Left lung (tissue), 10 donors: ENCODE data around the gene AP3S2. TPM values are rescaled to one million over a fixed set of nuclear protein-coding genes. Genes with fewer than 3 reads are reported as not detected.
"Not testable (repeated sequence)": the region's sequence is repeated elsewhere in the genome, so short reads cannot be mapped to it uniquely, and the experiment has no call there.

Experiments
- ATAC-seq: fragments of 200-7000 bp; cut with Tn5 transposase; one replicate; pipeline ENCODE4 v1.9.1; 2020; ENCODE audit warnings: moderate library complexity
- DNase-seq, 4 donors: peaks; one replicate each; pipeline ENCODE4 v3.0.0-alpha.2; 2013 to 2020
- H3K27ac ChIP-seq, 2 donors: fragments of 200-600 bp; sonication (generic) in 1 of 2; one replicate each; pipeline versions ENCODE4 v1.5.0 to v1.8.0; 2020 to 2021
- H3K27me3 ChIP-seq, 2 donors: fragments of 200-600 bp; sonication (generic) in 1 of 2; one replicate each; pipeline versions ENCODE4 v1.5.0 to v1.8.0; 2020 to 2021
- H3K36me3 ChIP-seq, 2 donors: fragments of 200-600 bp; sonication (generic) in 1 of 2; one replicate each; pipeline versions ENCODE4 v1.5.0 to v1.8.0; 2020 to 2021
- H3K4me1 ChIP-seq, 2 donors: fragments of 200-600 bp; one replicate each; pipeline ENCODE4 v1.8.0; 2021
- H3K4me3 ChIP-seq, 2 donors: fragments of 200-600 bp; sonication (generic) in 1 of 2; one replicate each; pipeline versions ENCODE4 v1.5.0 to v1.8.0; 2020 to 2021; ENCODE audit warnings: mild to moderate bottlenecking in 1 of 2
- H3K9me3 ChIP-seq, 2 donors: fragments of 200-600 bp; sonication (generic) in 1 of 2; one replicate each; pipeline versions ENCODE4 v1.5.0 to v1.8.0; 2020 to 2021
- CTCF ChIP-seq, 2 donors: fragments of 200-600 bp; sonication (generic) in 1 of 2; IDR thresholded peaks; one replicate each; pipeline versions ENCODE4 v1.5.0 to v1.8.0; 2021; ENCODE audit warnings: antibody characterized with exemption in 2 of 2
- intact Hi-C, 2 donors: fragments of 100-400 bp; cut with DNase I; formaldehyde crosslinking; loops; one replicate each; pipeline versions ENCODE4 v1.11.2 to v1.14.2; 2022
- polyA plus RNA-seq, 6 donors: library from polyadenylated mRNA; unstranded; fragments of 120-200 nt; gene quantifications; one replicate each; pipeline ENCODE4 v1.2.1, GENCODE V29; 2013; ENCODE audit not compliant: insufficient read length in 6 of 6
- total RNA-seq, 2 donors: library from RNA; stranded (reverse); fragmentation: NEBNext Ultra II Directional; extraction: Animal tissue kit (Norgen Biotek cat#: 25700); gene quantifications; one replicate each; pipeline ENCODE4 v1.2.1, GENCODE V29; 2021
- donor health status: DM: no; HTN: yes; CAD: no.
- donor health status: DM: no; HTN: no; CAD: no.

AP3S2 gene
- total and polyA plus RNA-seq, 8 donors, result 27.1 to 39.5 (median 33.7) TPM

- intact Hi-C loops, result no loop called here
- Histone ChIP-seq H3K9me3 (no peaks in the 10 kb centered on the region), H3K4me3 (no peak overlapping the region), H3K4me1 (peaks cover 0 to 11% of the 10 kb centered on the region in 2 donors), H3K36me3 (peaks cover 4 to 82% of the 10 kb centered on the region in 2 donors), H3K27me3 (no peaks in the 10 kb centered on the region), H3K27ac (no peak overlapping the region)
- no peak for ATAC-seq
- TF ChIP-seq CTCF (IDR thresholded peaks at IDR 0.05), result no peak
- DNase-seq, result no peak
Measured at GRCh38 chr15:89885611-89886010, 8.2 kb downstream of the AP3S2 start.

GRCh38 chr15:89885179-89885578, 8.6 kb downstream of the AP3S2 start:
- peaks cover 0 to 11% of the 10 kb centered on the region in 2 donors for H3K4me1 ChIP-seq
- ATAC-seq, H3K27me3 ChIP-seq, H3K9me3 ChIP-seq, intact Hi-C loops, DNase-seq, H3K4me3 ChIP-seq: not testable (repeated sequence)
- H3K36me3 ChIP-seq, result peaks cover 4 to 84% of the 10 kb centered on the region in 2 donors
- H3K27ac ChIP-seq, result peak overlapping the region in 1 of 2 donors; percentile 68

- Histone ChIP-seq H3K27ac (peak overlapping the region in 1 of 2 donors; percentile 68), H3K4me3 (no peak overlapping the region), H3K4me1 (peaks cover 0 to 11% of the 10 kb centered on the region in 2 donors), H3K9me3 (no peaks in the 10 kb centered on the region), H3K36me3 (peaks cover 4 to 92% of the 10 kb centered on the region in 2 donors), H3K27me3 (no peaks in the 10 kb centered on the region)
- intact Hi-C loops, result no loop called here
- ATAC-seq (no peak), DNase-seq (no peak)
- TF ChIP-seq CTCF (IDR thresholded peaks at IDR 0.05), result no peak
Measured at GRCh38 chr15:89883518-89883917, 10.3 kb downstream of the AP3S2 start.

- DNase-seq, result no peak
- H3K36me3 ChIP-seq, result peaks cover 0 to 77% of the 10 kb centered on the region in 2 donors
- intact Hi-C loops, result no loop called here
- no peak for ATAC-seq
- no peaks in the 10 kb centered on the region for H3K9me3 ChIP-seq
- H3K27me3 ChIP-seq, result no peaks in the 10 kb centered on the region
- no peak for TF ChIP-seq CTCF (IDR thresholded peaks at IDR 0.05)
- H3K4me3 ChIP-seq, result no peak overlapping the region
- H3K27ac ChIP-seq, result no peak overlapping the region
- H3K4me1 ChIP-seq, result peaks cover 0 to 29% of the 10 kb centered on the region in 2 donors
Measured at GRCh38 chr15:89880727-89881126, 13.1 kb downstream of the AP3S2 start.

GRCh38 chr15:89878323-89878722, 15.5 kb downstream of the AP3S2 start:
- H3K4me1 ChIP-seq, result peaks cover 0 to 29% of the 10 kb centered on the region in 2 donors
- H3K27me3 ChIP-seq, result no peaks in the 10 kb centered on the region
- no peaks in the 10 kb centered on the region for H3K9me3 ChIP-seq
- ATAC-seq (no peak), DNase-seq (no peak)
- no peak overlapping the region for H3K4me3 ChIP-seq
- peaks cover 0 to 57% of the 10 kb centered on the region in 2 donors for H3K36me3 ChIP-seq
- H3K27ac ChIP-seq, result peak overlapping the region in 1 of 2 donors; percentile 75
- no peak for TF ChIP-seq CTCF (IDR thresholded peaks at IDR 0.05)
- intact Hi-C loops, result loop anchor here in 1 of 2 donors (5.0 kb wide), 1 partner anchor 116 kb away; no protein-coding TSS in a partner anchor

GRCh38 chr15:89877083-89877425, 16.7 kb downstream of the AP3S2 start:
- no peaks in the 10 kb centered on the region for H3K27me3 ChIP-seq
- no peaks in the 10 kb centered on the region for H3K9me3 ChIP-seq
- H3K4me3 ChIP-seq, result no peak overlapping the region
- DNase-seq (no peak), ATAC-seq (no peak)
- H3K4me1 ChIP-seq, result peaks cover 0 to 29% of the 10 kb centered on the region in 2 donors
- no peak for TF ChIP-seq CTCF (IDR thresholded peaks at IDR 0.05)
- peaks cover 0 to 50% of the 10 kb centered on the region in 2 donors for H3K36me3 ChIP-seq
- peak overlapping the region in 1 of 2 donors; percentile 75 for H3K27ac ChIP-seq
- intact Hi-C loops, result loop anchor here in 1 of 2 donors (5.0 kb wide), 1 partner anchor 115 kb away; no protein-coding TSS in a partner anchor
